Measurements from ENCODE around the gene WIPF1. TPM values are rescaled to one million over a fixed set of nuclear protein-coding genes. Genes with fewer than 3 reads are reported as not detected.

WIPF1 gene
- total RNA-seq, 4 donors from 2014 or later: 4.8 to 21.8 (median 7.3) TPM

- H3K4me3 ChIP-seq: no peak overlapping the region
- peaks cover 27% of the 10 kb centered on the region for H3K4me1 ChIP-seq
- no peaks in the 10 kb centered on the region for H3K27me3 ChIP-seq
- no peak for TF ChIP-seq POLR2A (IDR thresholded peaks at IDR 0.05)
- TF ChIP-seq POLR2AphosphoS5 (IDR thresholded peaks at IDR 0.05): no peak
- TF ChIP-seq, protein P1, sequence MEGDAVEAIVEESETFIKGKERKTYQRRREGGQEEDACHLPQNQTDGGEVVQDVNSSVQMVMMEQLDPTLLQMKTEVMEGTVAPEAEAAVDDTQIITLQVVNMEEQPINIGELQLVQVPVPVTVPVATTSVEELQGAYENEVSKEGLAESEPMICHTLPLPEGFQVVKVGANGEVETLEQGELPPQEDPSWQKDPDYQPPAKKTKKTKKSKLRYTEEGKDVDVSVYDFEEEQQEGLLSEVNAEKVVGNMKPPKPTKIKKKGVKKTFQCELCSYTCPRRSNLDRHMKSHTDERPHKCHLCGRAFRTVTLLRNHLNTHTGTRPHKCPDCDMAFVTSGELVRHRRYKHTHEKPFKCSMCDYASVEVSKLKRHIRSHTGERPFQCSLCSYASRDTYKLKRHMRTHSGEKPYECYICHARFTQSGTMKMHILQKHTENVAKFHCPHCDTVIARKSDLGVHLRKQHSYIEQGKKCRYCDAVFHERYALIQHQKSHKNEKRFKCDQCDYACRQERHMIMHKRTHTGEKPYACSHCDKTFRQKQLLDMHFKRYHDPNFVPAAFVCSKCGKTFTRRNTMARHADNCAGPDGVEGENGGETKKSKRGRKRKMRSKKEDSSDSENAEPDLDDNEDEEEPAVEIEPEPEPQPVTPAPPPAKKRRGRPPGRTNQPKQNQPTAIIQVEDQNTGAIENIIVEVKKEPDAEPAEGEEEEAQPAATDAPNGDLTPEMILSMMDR (IDR thresholded peaks at IDR 0.05): no peak
- no peak for TF ChIP-seq EP300 (IDR thresholded peaks at IDR 0.05)
- DNase-seq (ENCODE audit: low spot score in 2 of 2): no peak
- H3K9me3 ChIP-seq: no peaks in the 10 kb centered on the region
- no peak overlapping the region for H3K27ac ChIP-seq
- H3K36me3 ChIP-seq: no peaks in the 10 kb centered on the region
Observed at GRCh38 chr2:174627216-174627615, 29.6 kb upstream of the WIPF1 start.

GRCh38 chr2:174624895-174625430 lies 27.4 kb upstream of the WIPF1 start:
- Histone ChIP-seq H3K4me1 (peaks cover 17% of the 10 kb centered on the region), H3K36me3 (no peaks in the 10 kb centered on the region), H3K9me3 (no peaks in the 10 kb centered on the region), H3K27me3 (no peaks in the 10 kb centered on the region), H3K27ac (no peak overlapping the region), H3K4me3 (no peak overlapping the region)
- DNase-seq (ENCODE audit: low spot score in 2 of 2): no peak
- TF ChIP-seq, protein P1 (IDR thresholded peaks at IDR 0.05): no peak
- TF ChIP-seq POLR2AphosphoS5 (IDR thresholded peaks at IDR 0.05) (no peak), EP300 (IDR thresholded peaks at IDR 0.05) (no peak), POLR2A (IDR thresholded peaks at IDR 0.05) (no peak)
- 92% methylated on average over 7 of the region's 7 CpGs for WGBS

DNA sequence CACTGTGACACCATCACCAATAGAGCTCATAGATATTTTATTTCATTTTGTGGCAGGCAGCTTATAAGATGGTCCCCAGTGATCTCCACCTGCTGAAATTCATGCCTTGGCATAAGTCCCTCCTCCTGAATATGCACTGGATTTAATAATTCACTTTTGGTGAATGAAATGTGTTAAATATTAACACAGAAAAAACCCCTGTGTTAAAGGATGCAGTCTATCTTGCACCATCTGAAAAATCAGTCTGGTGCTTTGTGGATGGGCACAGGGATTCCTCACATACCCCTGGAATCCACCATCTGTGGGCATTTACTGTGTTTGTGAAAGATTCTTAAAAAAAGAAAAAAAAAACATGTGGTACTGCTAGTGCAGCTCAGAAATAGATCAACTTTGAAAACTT lies 26.1 kb upstream of the WIPF1 start:
- TF ChIP-seq POLR2A (IDR thresholded peaks at IDR 0.05) (no peak), EP300 (IDR thresholded peaks at IDR 0.05) (no peak), POLR2AphosphoS5 (IDR thresholded peaks at IDR 0.05) (no peak)
- TF ChIP-seq, protein P1 (IDR thresholded peaks at IDR 0.05): no peak
- no peak for DNase-seq (ENCODE audit: low spot score in 2 of 2)

DNA sequence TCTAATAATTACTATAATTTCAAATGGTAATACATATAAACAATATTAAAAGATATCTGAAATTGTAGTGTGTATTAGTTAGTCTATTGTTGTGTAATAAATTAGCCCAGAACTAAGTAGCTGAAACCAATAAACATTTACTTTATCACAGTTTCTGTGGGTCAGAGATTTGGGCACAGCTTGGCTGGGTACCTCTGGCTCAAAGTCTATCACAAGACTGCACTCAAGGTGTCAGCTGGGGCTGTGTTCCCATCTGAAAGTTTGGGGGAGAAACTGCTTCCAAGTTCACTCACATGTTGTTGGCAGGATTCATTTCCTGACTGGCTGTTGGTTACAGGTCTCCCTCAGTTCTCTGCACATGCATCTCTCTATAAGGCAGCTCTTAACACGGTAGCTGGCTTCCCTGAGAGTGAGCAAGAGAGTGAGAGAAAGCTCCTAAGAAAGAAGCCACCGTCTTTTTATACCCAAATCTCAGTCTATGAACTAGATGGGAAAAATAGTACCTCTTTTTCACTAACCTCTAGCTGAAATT lies 25.6 kb upstream of the WIPF1 start:
- no peak for DNase-seq (ENCODE audit: low spot score in 2 of 2)
- WGBS: 76% methylated on average over 2 of the region's 2 CpGs
- Histone ChIP-seq H3K4me3 (no peak overlapping the region), H3K4me1 (peaks cover 5% of the 10 kb centered on the region), H3K27me3 (no peaks in the 10 kb centered on the region), H3K27ac (no peak overlapping the region), H3K9me3 (no peaks in the 10 kb centered on the region), H3K36me3 (no peaks in the 10 kb centered on the region)
- TF ChIP-seq POLR2A (IDR thresholded peaks at IDR 0.05) (no peak), EP300 (IDR thresholded peaks at IDR 0.05) (no peak), POLR2AphosphoS5 (IDR thresholded peaks at IDR 0.05) (no peak)
- TF ChIP-seq, protein P1 (IDR thresholded peaks at IDR 0.05): no peak

More for the DNA sequence above, 26.1 kb upstream of the WIPF1 start:
- Histone ChIP-seq H3K4me3 (no peak overlapping the region), H3K36me3 (no peaks in the 10 kb centered on the region), H3K27me3 (no peaks in the 10 kb centered on the region), H3K9me3 (no peaks in the 10 kb centered on the region), H3K4me1 (peaks cover 7% of the 10 kb centered on the region), H3K27ac (no peak overlapping the region)

DNA sequence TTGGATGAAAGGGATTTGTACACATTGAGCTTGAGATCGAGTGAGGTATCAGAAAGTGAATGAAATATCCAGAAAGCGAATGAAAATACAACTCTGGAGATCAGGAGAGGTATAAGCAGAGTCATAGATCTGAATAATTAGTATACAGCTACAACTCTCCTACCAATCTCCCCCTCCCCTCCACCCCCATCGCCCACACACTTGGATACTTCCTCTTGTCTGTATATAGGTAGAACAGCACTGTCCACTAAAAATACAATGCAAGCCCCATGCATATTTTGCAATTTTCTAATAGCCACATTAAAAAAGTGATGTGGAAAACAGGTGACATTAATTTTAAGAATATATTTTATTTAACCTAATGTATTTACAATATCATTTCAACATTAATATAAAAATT lies 23.7 kb upstream of the WIPF1 start:
- H3K27me3 ChIP-seq: no peaks in the 10 kb centered on the region
- no peaks in the 10 kb centered on the region for H3K36me3 ChIP-seq
- no peak for DNase-seq (ENCODE audit: low spot score in 2 of 2)
- WGBS: 89% methylated on average over 3 of the region's 3 CpGs
- peaks cover 23% of the 10 kb centered on the region for H3K4me1 ChIP-seq
- H3K27ac ChIP-seq: no peak overlapping the region
- H3K4me3 ChIP-seq: no peak overlapping the region
- H3K9me3 ChIP-seq: no peaks in the 10 kb centered on the region
- TF ChIP-seq POLR2A (IDR thresholded peaks at IDR 0.05) (no peak), POLR2AphosphoS5 (IDR thresholded peaks at IDR 0.05) (no peak), EP300 (IDR thresholded peaks at IDR 0.05) (no peak)
- TF ChIP-seq, protein P1 (IDR thresholded peaks at IDR 0.05): no peak
